ENCODE data around the gene SOX10.

DNA sequence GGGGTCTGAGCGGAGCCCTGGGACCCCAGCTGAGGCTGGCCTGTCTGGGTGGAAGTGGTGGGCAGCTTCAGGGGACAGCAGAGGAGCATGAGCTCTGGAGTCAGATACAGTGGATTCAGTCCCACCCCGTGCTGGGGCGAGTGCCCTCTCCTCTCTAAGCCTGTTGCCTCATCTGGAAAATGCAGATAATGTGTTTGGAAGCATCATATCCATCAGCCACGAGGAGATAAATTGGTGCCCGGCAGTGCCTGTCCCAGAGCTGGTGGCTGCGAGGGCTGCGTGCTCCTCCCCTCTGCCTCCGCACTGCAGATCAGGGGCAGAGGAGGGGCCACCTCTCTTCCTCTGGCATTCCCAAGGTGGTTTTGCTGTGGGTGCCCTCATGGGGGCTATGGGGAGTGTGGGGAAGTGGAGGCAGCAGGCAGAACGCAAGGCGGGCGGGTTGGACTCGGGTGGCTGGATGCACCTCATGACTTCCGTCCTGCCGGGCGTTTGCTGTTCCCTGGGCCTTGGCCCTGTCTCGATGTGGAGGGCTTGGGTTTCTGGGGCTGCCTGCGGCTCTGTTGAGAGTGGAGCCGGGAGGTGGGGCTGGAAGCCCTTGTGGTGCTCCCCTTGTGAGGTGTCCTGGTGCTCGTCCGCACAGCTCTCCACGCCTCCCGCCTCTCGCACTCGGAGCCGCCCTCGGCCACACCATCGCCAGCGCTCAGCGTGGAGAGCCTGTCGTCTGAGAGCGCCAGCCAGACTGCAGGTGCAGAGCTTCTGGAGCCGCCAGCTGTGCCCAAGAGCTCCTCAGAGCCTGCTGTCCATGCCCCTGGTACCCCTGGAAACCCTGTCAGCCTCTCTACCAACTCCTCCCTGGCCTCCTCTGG lies 57.4 kb downstream of the SOX10 start:
- TF ChIP-seq SMC3 (IDR thresholded peaks at IDR 0.05; ENCODE audit: low read depth, low read length) (no peak), CTCF (conservative IDR thresholded peaks at IDR 0.05; ENCODE audit: low read depth, low read length) (no peak), POLR2A (IDR thresholded peaks at IDR 0.05; ENCODE audit: low read depth, low read length) (no peak), MAFK (IDR thresholded peaks at IDR 0.05; ENCODE audit: low read depth, low read length) (no peak), NFE2L2 (IDR thresholded peaks at IDR 0.05; ENCODE audit: low read depth, low read length) (no peak), MXI1 (IDR thresholded peaks at IDR 0.05; ENCODE audit: borderline replicate concordance, low read depth, low read length) (no peak), MAZ (IDR thresholded peaks at IDR 0.05; ENCODE audit: borderline replicate concordance, low read depth, low read length) (no peak), RCOR1 (IDR thresholded peaks at IDR 0.05; ENCODE audit: insufficient replicate concordance, low read length) (no peak), FOS (IDR thresholded peaks at IDR 0.05; ENCODE audit: low read depth, low read length) (no peak), CHD1 (IDR thresholded peaks at IDR 0.05; ENCODE audit: low read depth, low read length) (no peak)
- TF ChIP-seq, protein P1, sequence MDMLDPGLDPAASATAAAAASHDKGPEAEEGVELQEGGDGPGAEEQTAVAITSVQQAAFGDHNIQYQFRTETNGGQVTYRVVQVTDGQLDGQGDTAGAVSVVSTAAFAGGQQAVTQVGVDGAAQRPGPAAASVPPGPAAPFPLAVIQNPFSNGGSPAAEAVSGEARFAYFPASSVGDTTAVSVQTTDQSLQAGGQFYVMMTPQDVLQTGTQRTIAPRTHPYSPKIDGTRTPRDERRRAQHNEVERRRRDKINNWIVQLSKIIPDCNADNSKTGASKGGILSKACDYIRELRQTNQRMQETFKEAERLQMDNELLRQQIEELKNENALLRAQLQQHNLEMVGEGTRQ (IDR thresholded peaks at IDR 0.05; ENCODE audit: low read depth, low read length) = no peak
